H1 (cell line): Measurements from ENCODE around the gene MEF2C. TPM values are rescaled to one million over a fixed set of nuclear protein-coding genes. Genes with fewer than 3 reads are reported as not detected.

Experiments used
- CTCF ChIA-PET: fragments of 300-600 bp; sonication (Branson Sonifier 250); formaldehyde crosslinking; loops from one replicate; lab custom pipeline; 2021; ENCODE audit not compliant: partially characterized antibody; lab: Charles Lee
- POLR2A ChIA-PET: fragments of 300-600 bp; sonication (Branson Sonifier 250); formaldehyde crosslinking; loops from one replicate; lab custom pipeline; 2021; ENCODE audit warnings: inconsistent platforms; ENCODE audit not compliant: partially characterized antibody; lab: Charles Lee
- DNase-seq, 2 experiments: peaks; one replicate each; pipeline versions ENCODE4 v3.0.0 to v3.0.0-alpha.2; 2010 to 2022; ENCODE audit warnings: low spot score in 2 of 2, low read depth in 1 of 2, mixed read lengths in 1 of 2
- FAIRE-seq: peaks from 2 replicates; lab custom pipeline; 2011; peaks lifted over from hg19 to GRCh38; lab: Jason Lieb, UNC
- H2AFZ ChIP-seq: 2 replicates; pipeline ENCODE4 v1.8.1; 2012; ENCODE audit warnings: low read length, inconsistent platforms
- H2AK5ac ChIP-seq: 2 replicates; pipeline ENCODE4 v1.6.1; 2013; ENCODE audit warnings: low read depth, low read length
- H2BK120ac ChIP-seq: replicated peaks from 2 replicates; pipeline ENCODE3; 2013; ENCODE audit warnings: low read depth, low read length, inconsistent platforms
- H2BK12ac ChIP-seq: 2 replicates; pipeline ENCODE4 v1.6.1; 2013; ENCODE audit warnings: low read depth, low read length
- H2BK15ac ChIP-seq: 2 replicates; pipeline ENCODE4 v1.6.1; 2013; ENCODE audit warnings: low read length
- H2BK20ac ChIP-seq: 2 replicates; pipeline ENCODE4 v1.6.1; 2013; ENCODE audit warnings: low read length
- H2BK5ac ChIP-seq: 2 replicates; pipeline ENCODE4 v1.6.1; 2013; ENCODE audit warnings: low read depth, low read length
- H3K14ac ChIP-seq: 2 replicates; pipeline ENCODE4 v1.6.1; 2013; ENCODE audit warnings: inconsistent platforms; ENCODE audit not compliant: insufficient read length
- H3K18ac ChIP-seq: 2 replicates; pipeline ENCODE4 v1.6.1; 2013; ENCODE audit warnings: low read length; ENCODE audit errors: extremely low read depth
- H3K23ac ChIP-seq: 2 replicates; pipeline ENCODE4 v1.6.1; 2013; ENCODE audit warnings: inconsistent platforms; ENCODE audit not compliant: insufficient read length
- H3K23me2 ChIP-seq: 2 replicates; pipeline ENCODE4 v1.6.1; 2013; ENCODE audit warnings: low read depth, low read length
- H3K27ac ChIP-seq: 2 replicates; pipeline ENCODE4 v1.6.1; 2011; ENCODE audit warnings: low read depth, low read length, inconsistent platforms
- H3K27me3 ChIP-seq, 4 experiments: replicated peaks in 1 of 4; 1 replicate in 1 of 4; 2 replicates in 3 of 4; pipeline versions ENCODE4 v1.6.1 to v1.8.1; 2011 to 2013; ENCODE audit warnings: low read length in 3 of 4, mild to moderate bottlenecking in 3 of 4, inconsistent platforms in 2 of 4, mixed read lengths in 2 of 4, moderate library complexity in 1 of 4; ENCODE audit not compliant: control insufficient read depth in 3 of 4, insufficient read depth in 3 of 4; ENCODE audit errors: extremely low read depth in 1 of 4
- H3K36me3 ChIP-seq, 4 experiments: 2 replicates each; pipeline versions ENCODE4 v1.6.1 to v1.8.1; 2011 to 2013; ENCODE audit warnings: mild to moderate bottlenecking in 4 of 4, low read length in 3 of 4, moderate library complexity in 2 of 4, control low read depth in 1 of 4, inconsistent platforms in 1 of 4; ENCODE audit not compliant: insufficient read depth in 4 of 4, control insufficient read depth in 2 of 4
- H3K4ac ChIP-seq: replicated peaks from 2 replicates; pipeline ENCODE3; 2013; ENCODE audit warnings: low read length, low read depth, mixed read lengths, inconsistent platforms; ENCODE audit not compliant: insufficient read length
- H3K4me1 ChIP-seq, 4 experiments: replicated peaks in 1 of 4; 1 replicate in 1 of 4; 2 replicates in 3 of 4; pipeline versions ENCODE4 v1.6.1 to v1.8.1; 2011 to 2013; ENCODE audit warnings: low read length in 3 of 4, inconsistent platforms in 2 of 4, mixed read lengths in 1 of 4; ENCODE audit not compliant: insufficient read depth in 4 of 4, control insufficient read depth in 3 of 4
- H3K4me2 ChIP-seq, 2 experiments: 2 replicates each; pipeline versions ENCODE4 v1.6.1 to v1.8.1; 2011 to 2013; ENCODE audit warnings: low read depth in 2 of 2, low read length in 2 of 2, control low read depth in 1 of 2, inconsistent platforms in 1 of 2, mild to moderate bottlenecking in 1 of 2; ENCODE audit not compliant: insufficient read depth in 1 of 2
- H3K4me3 ChIP-seq, 4 experiments: fragments of 200-600, 300-600 bp in 1 of 4; sonication (generic), shearing (Covaris generic), sonication (Bioruptor Twin) in 1 of 4; 2 replicates each; pipeline versions ENCODE4 v1.5.1 to v1.8.1; 2011 to 2016; ENCODE audit warnings: low read length in 4 of 4, low read depth in 3 of 4, control low read depth in 2 of 4, inconsistent platforms in 2 of 4, mild to moderate bottlenecking in 2 of 4, mixed read lengths in 1 of 4, moderate library complexity in 1 of 4; ENCODE audit not compliant: insufficient read depth in 2 of 4; ENCODE audit errors: extremely low read depth in 1 of 4
- H3K56ac ChIP-seq: replicated peaks from 2 replicates; pipeline ENCODE3; 2013; ENCODE audit warnings: low read depth, mild to moderate bottlenecking, mixed read lengths, low read length, inconsistent platforms; ENCODE audit not compliant: insufficient read length
- H3K79me1 ChIP-seq: 2 replicates; pipeline ENCODE4 v1.6.1; 2013; ENCODE audit warnings: low read depth, low read length, control low read depth
- H3K79me2 ChIP-seq, 2 experiments: 2 replicates each; pipeline versions ENCODE4 v1.6.1 to v1.8.1; 2012 to 2013; ENCODE audit warnings: low read length in 2 of 2, mild to moderate bottlenecking in 2 of 2, inconsistent platforms in 1 of 2; ENCODE audit not compliant: insufficient read depth in 2 of 2, control insufficient read depth in 1 of 2
- H3K9ac ChIP-seq, 4 experiments: replicated peaks in 1 of 4; 1 replicate in 1 of 4; 2 replicates in 3 of 4; pipeline versions ENCODE4 v1.6.1 to v1.8.1; 2011 to 2013; ENCODE audit warnings: low read depth in 3 of 4, low read length in 3 of 4, control low read depth in 2 of 4, mild to moderate bottlenecking in 2 of 4, moderate library complexity in 2 of 4, inconsistent platforms in 1 of 4; ENCODE audit errors: extremely low read depth in 1 of 4
- H3K9me3 ChIP-seq, 2 experiments: 2 replicates each; pipeline versions ENCODE4 v1.6.1 to v1.8.1; 2012 to 2013; ENCODE audit warnings: mild to moderate bottlenecking in 2 of 2, moderate library complexity in 2 of 2, control low read depth in 1 of 2, inconsistent platforms in 1 of 2, low read depth in 1 of 2, low read length in 1 of 2, mixed read lengths in 1 of 2; ENCODE audit not compliant: insufficient read depth in 2 of 2
- H4K20me1 ChIP-seq, 2 experiments: replicated peaks in 1 of 2; 2 replicates each; pipeline versions ENCODE3 to v1.8.1; 2011 to 2013; ENCODE audit warnings: inconsistent platforms in 2 of 2, low read length in 2 of 2, mild to moderate bottlenecking in 1 of 2; ENCODE audit not compliant: insufficient read depth in 2 of 2, control insufficient read depth in 1 of 2
- H4K5ac ChIP-seq: 2 replicates; pipeline ENCODE4 v1.6.1; 2013; ENCODE audit warnings: low read length, low read depth, mixed read lengths, inconsistent platforms; ENCODE audit not compliant: insufficient read length
- H4K8ac ChIP-seq: 2 replicates; pipeline ENCODE4 v1.8.0; 2013; ENCODE audit warnings: mild to moderate bottlenecking, moderate library complexity, low read length, inconsistent platforms; ENCODE audit not compliant: insufficient read depth; ENCODE audit errors: extremely low read depth
- H4K91ac ChIP-seq: replicated peaks from 2 replicates; pipeline ENCODE3; 2013; ENCODE audit warnings: low read length, mixed read lengths, inconsistent platforms; ENCODE audit not compliant: insufficient read length
- CBX8 ChIP-seq: fragments of 300-800, 300-1000 bp; sonication (generic); IDR thresholded peaks from 2 replicates; pipeline ENCODE4 v1.7.1; 2016; ENCODE audit warnings: low read depth, low read length, borderline replicate concordance
- CEBPB ChIP-seq: IDR thresholded peaks from 2 replicates; pipeline ENCODE4 v1.6.1; 2012; ENCODE audit warnings: low read depth, low read length
- CHD1 ChIP-seq: IDR thresholded peaks from 2 replicates; pipeline ENCODE4 v1.6.1; 2012; ENCODE audit warnings: low read depth, low read length, improper control_type of control experiment
- E2F6 ChIP-seq: IDR thresholded peaks from 2 replicates; pipeline ENCODE4 v1.6.1; 2012; ENCODE audit warnings: inconsistent platforms
- EZH2 ChIP-seq: fragments of 200-600 bp; sonication (generic); IDR thresholded peaks from 2 replicates; pipeline ENCODE4 v1.7.1; 2012; ENCODE audit warnings: low read depth, mild to moderate bottlenecking, moderate library complexity, low read length, inconsistent platforms; ENCODE audit not compliant: severe bottlenecking
- POLR2A ChIP-seq, 2 experiments: IDR thresholded peaks; 1 replicate in 1 of 2; 2 replicates in 1 of 2; pipeline ENCODE4 v1.6.1; 2011; ENCODE audit warnings: low read depth in 2 of 2, low read length in 2 of 2, mild to moderate bottlenecking in 2 of 2; ENCODE audit errors: control extremely low read depth in 1 of 2
- POU5F1 ChIP-seq: IDR thresholded peaks from 2 replicates; pipeline ENCODE4 v1.6.1; 2011; ENCODE audit warnings: low read depth, mild to moderate bottlenecking, low read length, moderate library complexity
- RAD21 ChIP-seq, 2 experiments: IDR thresholded peaks in 1 of 2; conservative IDR thresholded peaks in 1 of 2; 2 replicates each; pipeline ENCODE4 v1.6.1; 2011; ENCODE audit warnings: low read depth in 2 of 2, low read length in 2 of 2, improper control_type of control experiment in 1 of 2, inconsistent platforms in 1 of 2, mild to moderate bottlenecking in 1 of 2, moderate library complexity in 1 of 2
- RNF2 ChIP-seq: fragments of 200-900, 300-1000 bp; sonication (generic); IDR thresholded peaks from 2 replicates; pipeline ENCODE4 v1.7.1; 2016; ENCODE audit warnings: borderline replicate concordance, low read depth, mild to moderate bottlenecking, antibody characterized with exemption, low read length; ENCODE audit not compliant: poor library complexity, severe bottlenecking; ENCODE audit errors: missing control alignments
- SRF ChIP-seq: IDR thresholded peaks from 2 replicates; pipeline ENCODE4 v1.6.1; 2011; ENCODE audit warnings: mild to moderate bottlenecking, low read depth, low read length, moderate library complexity
- ZNF274 ChIP-seq: IDR thresholded peaks from 2 replicates; pipeline ENCODE4 v1.7.0; 2012; ENCODE audit warnings: low read length, borderline replicate concordance; ENCODE audit errors: extremely low read depth
- WGBS, 2 experiments: shearing (Covaris generic) in 1 of 2; methylation state at CpG; one replicate each; pipeline versions ENCODE4 v1.1.6 to v1.1.7; 2013 to 2015; ENCODE audit warnings: low lambda C conversion rate in 2 of 2, mixed read lengths in 2 of 2, inconsistent platforms in 1 of 2, low coverage in 1 of 2, missing lambda C conversion rate in 1 of 2; ENCODE audit not compliant: insufficient replicate concordance in 2 of 2, insufficient coverage in 1 of 2, insufficient read length in 1 of 2; ENCODE audit errors: extremely low coverage in 1 of 2, missing lambda C conversion rate in 1 of 2; 5-methylcytosine and 5-hydroxymethylcytosine counted together
- polyA plus RNA-seq, 7 experiments: library from polyadenylated mRNA; depleted of rRNA in 3 of 7; stranded (reverse) in 5 of 7; unstranded in 2 of 7; fragments of >200 nt in 5 of 7; fragments of 200-250 nt in 2 of 7; gene quantifications; 1 replicate in 5 of 7; 2 replicates in 1 of 7; 4 replicates in 1 of 7; pipeline versions ENCODE4 v1.2.1 to v1.2.3, GENCODE V29; 2011 to 2013; ENCODE audit warnings: missing spikeins in 2 of 7, mixed read lengths in 2 of 7
- total RNA-seq: library from RNA; stranded (reverse); fragmentation: NEBNext Ultra II Directional; extraction: Animal tissue kit (Norgen Biotek cat#: 25700); gene quantifications from 2 replicates; pipeline ENCODE4 v1.2.1, GENCODE V29; 2021

Gene MEF2C
- total and polyA plus RNA-seq, 2 of the 8 experiments (the other 6 are each of a cell fraction or from before 2014, with no cell fraction given) = 0.59 to 0.99 TPM

- ChIA-PET POLR2A (interaction anchor here (0.8 to 2.0 kb wide), 4 partner anchors 9 to 538 kb away, joined by 3 to 7 read pairs (median 4); no protein-coding TSS in a partner anchor), CTCF (interaction anchor here (0.7 to 6.4 kb wide), 16 partner anchors 8 to 902 kb away, joined by 3 to 63 read pairs (median 6); no protein-coding TSS in a partner anchor)
- H2AK5ac ChIP-seq = no peak overlapping the region
- no peak overlapping the region for H3K23ac ChIP-seq
- no peak overlapping the region for H2AFZ ChIP-seq
- H2BK12ac ChIP-seq = no peak overlapping the region
- no peak overlapping the region for H3K9ac ChIP-seq
- H3K27ac ChIP-seq = no peak overlapping the region
- H3K4me1 ChIP-seq = peaks cover 7 to 24% (median 15%) of the 10 kb centered on the region in 4 experiments
- H3K4ac ChIP-seq = no peak overlapping the region
- WGBS, 2 experiments = 1% methylated on average over 31 of the region's 31 CpGs; no CpG with 5 or more reads in 1 of the 2 experiments
- H4K8ac ChIP-seq = no peak overlapping the region
- 0 out of 2 replicates have a peak overlapping the region, but pooled peaks have one; percentile 10 for H2BK5ac ChIP-seq
- H3K79me1 ChIP-seq = no peaks in the 10 kb centered on the region
- DNase-seq = peak in 1 of 2 experiments; percentile 66
- no peak overlapping the region for H3K56ac ChIP-seq
- no peaks in the 10 kb centered on the region for H3K79me2 ChIP-seq
- H3K9me3 ChIP-seq = no peaks in the 10 kb centered on the region
- H3K23me2 ChIP-seq = peaks cover 13% of the 10 kb centered on the region
- no peak overlapping the region for H3K18ac ChIP-seq
- H2BK15ac ChIP-seq = no peak overlapping the region
- FAIRE-seq = peak; percentile 73
- H2BK20ac ChIP-seq = no peak overlapping the region
- H3K36me3 ChIP-seq = no peaks in the 10 kb centered on the region
- H4K20me1 ChIP-seq = peaks cover 7 to 15% of the 10 kb centered on the region in 2 experiments
- H4K91ac ChIP-seq = no peak overlapping the region
- H2BK120ac ChIP-seq = no peak overlapping the region
- H3K4me2 ChIP-seq = peak overlapping the region; percentile 76 to 87
- no peak overlapping the region for H4K5ac ChIP-seq
- H3K27me3 ChIP-seq = peaks cover 68 to 99% (median 88%) of the 10 kb centered on the region in 4 experiments
- H3K4me3 ChIP-seq = peak overlapping the region in 2 of 4 experiments; percentile 16 to 59; a peak in 5 of 8 replicates
- H3K14ac ChIP-seq = no peak overlapping the region
- TF ChIP-seq RAD21 (IDR thresholded peaks at IDR 0.05 in 1 of 2, conservative IDR thresholded peaks at IDR 0.05 in 1 of 2; ENCODE audit: low read depth in 2 of 2, low read length in 2 of 2) (peak; percentile 7 to 23; a peak in 1 of 4 replicates), POLR2A (IDR thresholded peaks at IDR 0.05; ENCODE audit: control extremely low read depth in 1 of 2, low read depth in 2 of 2, low read length in 2 of 2) (no peak), CEBPB (no peak), ZNF274 (no peak), POU5F1 (no peak), E2F6 (no peak), CBX8 (peak; percentile 99; the same call in 1 of the 2 replicates), RNF2 (peak; percentile 96), CHD1 (no peak), EZH2 (peak; percentile 28), SRF (no peak)
Observed at GRCh38 chr5:88683506-88684135, 199.4 kb downstream of the MEF2C start.
